ENCODE results near the gene MYH9.
"Not testable (repeated sequence)": the region's sequence is repeated elsewhere in the genome, so short reads cannot be mapped to it uniquely, and the experiment has no call there.

MYH9 gene

DNA sequence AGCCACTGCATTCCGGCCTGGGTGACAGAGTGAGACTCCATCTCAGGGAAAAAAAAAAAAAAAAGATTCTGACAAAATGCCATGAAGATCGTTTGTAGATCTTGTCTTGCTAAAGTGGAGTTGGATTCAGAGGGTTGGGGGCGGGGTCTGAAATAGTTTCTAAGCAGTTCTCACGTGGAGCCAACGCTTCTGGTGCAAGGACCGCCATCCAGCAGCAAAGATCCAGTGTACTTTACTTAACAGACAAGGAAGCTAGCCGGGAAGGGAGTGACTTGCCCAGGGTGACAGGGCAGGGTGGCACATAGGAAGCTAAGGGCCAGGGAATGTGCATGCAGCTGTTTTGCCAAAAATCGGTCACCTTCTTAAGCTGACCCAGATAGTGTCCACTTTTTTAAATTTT, 107.4 kb downstream of the MYH9 start:
- Mint-ChIP-seq H3K4me3 (no peak overlapping the region), H3K9me3 (no peaks in the 10 kb centered on the region), H3K4me1 (peaks cover 29% of the 10 kb centered on the region), H3K27ac (peak overlapping the region; percentile 45), H3K36me3 (peaks cover 44% of the 10 kb centered on the region), H3K27me3 (no peaks in the 10 kb centered on the region)
- CTCF ChIA-PET, result interaction anchor here (0.6 to 1.7 kb wide), 4 partner anchors 21 to 1327 kb away, joined by 3 to 4 read pairs (median 3); no protein-coding TSS in a partner anchor
- DNase-seq, result peak; percentile 20

- Mint-ChIP-seq H3K27ac (peak overlapping the region; percentile 58), H3K9me3 (no peaks in the 10 kb centered on the region), H3K27me3 (no peaks in the 10 kb centered on the region), H3K4me1 (peaks cover 34% of the 10 kb centered on the region), H3K36me3 (peaks cover 37% of the 10 kb centered on the region), H3K4me3 (no peak overlapping the region)
- DNase-seq, result no peak
- CTCF ChIA-PET, result interaction anchor here (1.0 to 2.4 kb wide), 8 partner anchors 7 to 215 kb away, joined by 3 to 14 read pairs (median 3); partner anchors contain the start of gene APOL2
Observed at GRCh38 chr22:36279219-36279666, 108.5 kb downstream of the MYH9 start.

- H3K4me1 Mint-ChIP-seq, result peaks cover 39% of the 10 kb centered on the region
- H3K27ac Mint-ChIP-seq, result peak overlapping the region; percentile 82
- H3K9me3 Mint-ChIP-seq, result no peaks in the 10 kb centered on the region
- peak overlapping the region; percentile 32 for H3K4me3 Mint-ChIP-seq
- H3K27me3 Mint-ChIP-seq, result no peaks in the 10 kb centered on the region
- H3K36me3 Mint-ChIP-seq, result peaks cover 27% of the 10 kb centered on the region
- DNase-seq, result peak; percentile 78
- CTCF ChIA-PET, result interaction anchor here (0.7 to 4.0 kb wide), 18 partner anchors 9 to 233 kb away, joined by 3 to 18 read pairs (median 3); partner anchors contain the start of genes APOL2 and APOL4
Observed at GRCh38 chr22:36277482-36278291, 110.1 kb downstream of the MYH9 start.

- Mint-ChIP-seq H3K27ac (no peak overlapping the region), H3K4me3 (no peak overlapping the region), H3K27me3 (no peaks in the 10 kb centered on the region)
Observed at GRCh38 chr22:36274531-36274930, 113.2 kb downstream of the MYH9 start.

GRCh38 chr22:36271951-36272350, 115.8 kb downstream of the MYH9 start:
- H3K27me3 Mint-ChIP-seq, H3K4me3 Mint-ChIP-seq, H3K9me3 Mint-ChIP-seq, CTCF ChIA-PET, DNase-seq: not testable (repeated sequence)
- Mint-ChIP-seq H3K36me3 (peaks cover 11% of the 10 kb centered on the region), H3K4me1 (peaks cover 22% of the 10 kb centered on the region), H3K27ac (peak overlapping the region; percentile 9)

More at GRCh38 chr22:36274531-36274930, 113.2 kb downstream of the MYH9 start:
- peak; percentile 19 for DNase-seq
- peaks cover 41% of the 10 kb centered on the region for H3K4me1 Mint-ChIP-seq
- H3K36me3 Mint-ChIP-seq, result peaks cover 6% of the 10 kb centered on the region
- CTCF ChIA-PET, result interaction anchor here (1.0 to 2.6 kb wide), 4 partner anchors 12 to 98 kb away, joined by 3 to 11 read pairs (median 3); no protein-coding TSS in a partner anchor
- H3K9me3 Mint-ChIP-seq, result no peaks in the 10 kb centered on the region

GRCh38 chr22:36271231-36271630, 116.5 kb downstream of the MYH9 start:
- peak; percentile 17 for DNase-seq
- H3K27me3 Mint-ChIP-seq, H3K9me3 Mint-ChIP-seq, H3K4me3 Mint-ChIP-seq, H3K27ac Mint-ChIP-seq, CTCF ChIA-PET: not testable (repeated sequence)
- Mint-ChIP-seq H3K4me1 (peaks cover 15% of the 10 kb centered on the region), H3K36me3 (peaks cover 16% of the 10 kb centered on the region)

GRCh38 chr22:36267896-36268485, 119.8 kb downstream of the MYH9 start:
- no peak for DNase-seq
- no peaks in the 10 kb centered on the region for H3K9me3 Mint-ChIP-seq
- no peak overlapping the region for H3K4me3 Mint-ChIP-seq
- peaks cover 2% of the 10 kb centered on the region for H3K4me1 Mint-ChIP-seq
- peaks cover 37% of the 10 kb centered on the region for H3K36me3 Mint-ChIP-seq
- H3K27ac Mint-ChIP-seq, result no peak overlapping the region
- CTCF ChIA-PET, result interaction anchor here (1.3 kb wide), 1 partner anchor 9 kb away, joined by 3 read pairs; no protein-coding TSS in a partner anchor
- no peaks in the 10 kb centered on the region for H3K27me3 Mint-ChIP-seq

GRCh38 chr22:36267058-36267457, 120.7 kb downstream of the MYH9 start:
- CTCF ChIA-PET, result interaction anchor here (0.8 to 1.3 kb wide), 2 partner anchors 10 to 72 kb away, joined by 3 read pairs; no protein-coding TSS in a partner anchor
- Mint-ChIP-seq H3K4me3 (no peak overlapping the region), H3K27ac (peak overlapping the region; percentile 19), H3K27me3 (no peaks in the 10 kb centered on the region), H3K4me1 (peaks cover 1% of the 10 kb centered on the region), H3K9me3 (no peaks in the 10 kb centered on the region), H3K36me3 (peaks cover 46% of the 10 kb centered on the region)
- no peak for DNase-seq

GRCh38 chr22:36263886-36264664, 123.7 kb downstream of the MYH9 start:
- DNase-seq, CTCF ChIA-PET, H3K4me3 Mint-ChIP-seq, H3K27me3 Mint-ChIP-seq, H3K9me3 Mint-ChIP-seq: not testable (repeated sequence)
- H3K4me1 Mint-ChIP-seq, result peaks cover 16% of the 10 kb centered on the region
- peaks cover 66% of the 10 kb centered on the region for H3K36me3 Mint-ChIP-seq
- peak overlapping the region; percentile 56 for H3K27ac Mint-ChIP-seq

- H3K27ac Mint-ChIP-seq, CTCF ChIA-PET, DNase-seq, H3K4me3 Mint-ChIP-seq, H3K27me3 Mint-ChIP-seq, H3K9me3 Mint-ChIP-seq: not testable (repeated sequence)
- H3K4me1 Mint-ChIP-seq, result peaks cover 25% of the 10 kb centered on the region
- peaks cover 75% of the 10 kb centered on the region for H3K36me3 Mint-ChIP-seq
Observed at GRCh38 chr22:36263216-36263673, 124.5 kb downstream of the MYH9 start.

DNA sequence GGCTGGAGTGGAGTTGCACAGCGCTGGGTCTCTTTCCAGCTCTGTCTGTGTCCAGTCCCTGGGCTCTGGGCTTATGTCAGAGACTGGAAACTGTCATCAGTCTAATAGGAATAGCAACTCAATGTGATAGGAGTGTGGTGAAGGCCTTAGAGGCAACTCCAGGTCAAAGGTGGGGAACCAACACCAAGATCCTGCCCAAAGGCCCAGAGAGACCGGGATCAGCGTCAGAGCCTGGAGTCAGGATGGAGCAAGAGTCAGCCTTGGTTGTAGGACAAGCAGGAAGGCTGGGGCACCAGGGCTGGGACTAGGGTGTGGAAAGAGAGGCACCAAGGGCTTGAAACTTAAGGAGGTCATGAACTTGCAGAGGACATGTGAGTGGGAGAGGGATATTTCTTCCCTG, 125.5 kb downstream of the MYH9 start:
- CTCF ChIA-PET, result interaction anchor here (1.1 kb wide), 1 partner anchor 67 kb away, joined by 3 read pairs; no protein-coding TSS in a partner anchor
- DNase-seq, H3K27ac Mint-ChIP-seq, H3K9me3 Mint-ChIP-seq, H3K27me3 Mint-ChIP-seq, H3K4me3 Mint-ChIP-seq: not testable (repeated sequence)
- Mint-ChIP-seq H3K36me3 (peaks cover 74% of the 10 kb centered on the region), H3K4me1 (peaks cover 32% of the 10 kb centered on the region)

DNA sequence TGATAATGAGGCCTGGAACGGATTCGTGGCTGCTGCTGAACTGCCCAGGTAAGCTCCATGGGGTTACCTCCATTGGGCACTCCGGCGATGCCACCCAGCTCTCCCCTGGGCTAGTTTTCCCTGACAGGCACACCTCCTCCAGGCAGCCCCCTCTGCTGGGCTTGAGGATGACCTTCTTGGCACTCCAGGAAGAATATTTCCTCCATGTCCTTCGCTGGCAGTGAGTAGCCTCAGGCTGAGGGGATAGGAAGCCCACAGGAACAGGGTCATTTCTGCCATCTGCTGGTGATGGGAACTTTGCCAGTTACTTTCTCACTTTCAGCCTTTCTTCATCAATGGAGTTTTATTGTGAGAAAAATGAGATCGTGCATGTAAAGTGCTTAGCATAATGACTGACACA, 126.1 kb downstream of the MYH9 start:
- peaks cover 70% of the 10 kb centered on the region for H3K36me3 Mint-ChIP-seq
- H3K4me1 Mint-ChIP-seq, result peaks cover 38% of the 10 kb centered on the region
- not testable (repeated sequence) for H3K9me3 Mint-ChIP-seq, H3K27ac Mint-ChIP-seq, H3K27me3 Mint-ChIP-seq, DNase-seq, H3K4me3 Mint-ChIP-seq
- CTCF ChIA-PET, result interaction anchor here (1.1 kb wide), 1 partner anchor 67 kb away, joined by 3 read pairs; no protein-coding TSS in a partner anchor

GRCh38 chr22:36259615-36260300, 128.0 kb downstream of the MYH9 start:
- DNase-seq, result no peak
- CTCF ChIA-PET, result interaction anchor here (1.4 kb wide), 1 partner anchor 21 kb away, joined by 5 read pairs; the partner anchor contains the start of gene APOL2
- H3K27ac Mint-ChIP-seq, result no peak overlapping the region
- H3K4me3 Mint-ChIP-seq, result no peak overlapping the region
- H3K9me3 Mint-ChIP-seq, result no peaks in the 10 kb centered on the region
- peaks cover 65% of the 10 kb centered on the region for H3K36me3 Mint-ChIP-seq
- no peaks in the 10 kb centered on the region for H3K27me3 Mint-ChIP-seq
- H3K4me1 Mint-ChIP-seq, result peaks cover 56% of the 10 kb centered on the region

Measured in activated naive CD4-positive, alpha-beta T cell treated with anti-CD3 and anti-CD28 coated beads, Interleukin-2, amount 10 ng/mL, durations not matched to agents 7 days and 5 days (primary cell).